Peyer's patch (tissue), 4 donors: ENCODE data around the gene DPYSL5. TPM values are rescaled to one million over a fixed set of nuclear protein-coding genes. Genes with fewer than 3 reads are reported as not detected.
"Not testable (repeated sequence)": the region's sequence is repeated elsewhere in the genome, so short reads cannot be mapped to it uniquely, and the experiment has no call there.

ENCODE experiments used
- DNase-seq, 3 donors: peaks; one replicate each; pipeline ENCODE4 v3.0.0-alpha.2; 2017 to 2019
- H3K27ac ChIP-seq, 4 donors: fragments of 200-600 bp; sonication (generic); one replicate each; pipeline ENCODE4 v1.5.1; 2016 to 2019
- H3K27me3 ChIP-seq, 2 donors: fragments of 200-600 bp; sonication (generic); one replicate each; pipeline ENCODE4 v1.5.1; 2019
- H3K36me3 ChIP-seq, 3 donors: fragments of 200-600 bp; sonication (generic); one replicate each; pipeline ENCODE4 v1.5.1; 2016 to 2019
- H3K4me1 ChIP-seq, 4 donors: fragments of 200-600 bp; sonication (generic); one replicate each; pipeline ENCODE4 v1.5.1; 2016 to 2019
- H3K4me3 ChIP-seq, 4 donors: fragments of 200-600 bp; sonication (generic); 1 replicate in 3 of 4; 2 replicates in 1 of 4; pipeline ENCODE4 v1.5.1; 2016 to 2019; ENCODE audit warnings: mild to moderate bottlenecking in 1 of 4
- H3K9me3 ChIP-seq, 4 donors: fragments of 200-600 bp; sonication (generic); one replicate each; pipeline ENCODE4 v1.5.1; 2016 to 2019; ENCODE audit warnings: mild to moderate bottlenecking in 1 of 4
- CTCF ChIP-seq, 6 experiments: fragments of 450-650 bp in 4 of 6; fragments of 200-600 bp in 2 of 6; sonication (generic) in 1 of 6; IDR thresholded peaks; one replicate each; pipeline ENCODE4 v1.5.1; 2017 to 2019; ENCODE audit warnings: antibody characterized with exemption in 6 of 6, mild to moderate bottlenecking in 3 of 6, moderate library complexity in 1 of 6
- POLR2A ChIP-seq, 2 donors: fragments of 450-650 bp; IDR thresholded peaks; one replicate each; pipeline ENCODE4 v1.5.1; 2017; ENCODE audit warnings: antibody characterized with exemption in 2 of 2, mild to moderate bottlenecking in 2 of 2, moderate library complexity in 2 of 2
- total RNA-seq, 4 donors: library from RNA; depleted of rRNA; stranded (reverse); fragments of >200 nt; gene quantifications; one replicate each; pipeline ENCODE4 v1.1.0, GENCODE V29; 2016

Gene DPYSL5
- total RNA-seq, 4 donors from 2014 or later = 0.13 to 0.83 TPM; not detected in 2

GRCh38 chr2:26809211-26809610 is 38.7 kb upstream of the DPYSL5 start:
- H3K4me3 ChIP-seq = no peak overlapping the region
- no peak overlapping the region for H3K27ac ChIP-seq
- TF ChIP-seq CTCF (IDR thresholded peaks at IDR 0.05) (no peak), POLR2A (IDR thresholded peaks at IDR 0.05) (no peak)
- no peaks in the 10 kb centered on the region for H3K4me1 ChIP-seq
- no peaks in the 10 kb centered on the region for H3K27me3 ChIP-seq
- H3K9me3 ChIP-seq = no peaks in the 10 kb centered on the region
- DNase-seq = no peak
- no peaks in the 10 kb centered on the region for H3K36me3 ChIP-seq

- H3K4me3 ChIP-seq = no peak overlapping the region
- H3K4me1 ChIP-seq = no peaks in the 10 kb centered on the region
- no peak for TF ChIP-seq CTCF (IDR thresholded peaks at IDR 0.05)
- no peak for TF ChIP-seq POLR2A (IDR thresholded peaks at IDR 0.05)
- no peak overlapping the region for H3K27ac ChIP-seq
- no peaks in the 10 kb centered on the region for H3K9me3 ChIP-seq
- H3K36me3 ChIP-seq = no peaks in the 10 kb centered on the region
- DNase-seq = no peak
- H3K27me3 ChIP-seq = no peaks in the 10 kb centered on the region
Observed at GRCh38 chr2:26809876-26810577, 37.9 kb upstream of the DPYSL5 start.

GRCh38 chr2:26811261-26811660 is 36.7 kb upstream of the DPYSL5 start:
- no peak for TF ChIP-seq CTCF (IDR thresholded peaks at IDR 0.05)
- no peak for TF ChIP-seq POLR2A (IDR thresholded peaks at IDR 0.05)
- H3K36me3 ChIP-seq = no peaks in the 10 kb centered on the region
- H3K27ac ChIP-seq = no peak overlapping the region
- no peaks in the 10 kb centered on the region for H3K9me3 ChIP-seq
- H3K4me3 ChIP-seq = no peak overlapping the region
- H3K4me1 ChIP-seq = no peaks in the 10 kb centered on the region
- H3K27me3 ChIP-seq = no peaks in the 10 kb centered on the region
- no peak for DNase-seq

GRCh38 chr2:26811791-26812694 is 35.9 kb upstream of the DPYSL5 start:
- no peak for DNase-seq
- no peaks in the 10 kb centered on the region for H3K9me3 ChIP-seq
- H3K4me3 ChIP-seq = no peak overlapping the region
- no peaks in the 10 kb centered on the region for H3K36me3 ChIP-seq
- no peak for TF ChIP-seq POLR2A (IDR thresholded peaks at IDR 0.05)
- no peak for TF ChIP-seq CTCF (IDR thresholded peaks at IDR 0.05)
- H3K4me1 ChIP-seq = no peaks in the 10 kb centered on the region
- H3K27me3 ChIP-seq = no peaks in the 10 kb centered on the region
- H3K27ac ChIP-seq = no peak overlapping the region

GRCh38 chr2:26812731-26813130 is 35.2 kb upstream of the DPYSL5 start:
- no peak for TF ChIP-seq CTCF (IDR thresholded peaks at IDR 0.05)
- TF ChIP-seq POLR2A (IDR thresholded peaks at IDR 0.05) = no peak
- Histone ChIP-seq H3K9me3 (no peaks in the 10 kb centered on the region), H3K4me3 (no peak overlapping the region), H3K4me1 (no peaks in the 10 kb centered on the region), H3K36me3 (no peaks in the 10 kb centered on the region), H3K27me3 (no peaks in the 10 kb centered on the region), H3K27ac (no peak overlapping the region)
- DNase-seq = no peak

GRCh38 chr2:26814072-26814765 is 33.7 kb upstream of the DPYSL5 start:
- not testable (repeated sequence) for DNase-seq, H3K9me3 ChIP-seq, H3K36me3 ChIP-seq, H3K27ac ChIP-seq, H3K4me1 ChIP-seq, H3K4me3 ChIP-seq, H3K27me3 ChIP-seq
